Measurements from ENCODE around the gene APOL6. TPM values are rescaled to one million over a fixed set of nuclear protein-coding genes. Genes with fewer than 3 reads are reported as not detected.

Gene APOL6
- total RNA-seq, 2 experiments from 2014 or later = 54.9 to 55.8 TPM

DNA sequence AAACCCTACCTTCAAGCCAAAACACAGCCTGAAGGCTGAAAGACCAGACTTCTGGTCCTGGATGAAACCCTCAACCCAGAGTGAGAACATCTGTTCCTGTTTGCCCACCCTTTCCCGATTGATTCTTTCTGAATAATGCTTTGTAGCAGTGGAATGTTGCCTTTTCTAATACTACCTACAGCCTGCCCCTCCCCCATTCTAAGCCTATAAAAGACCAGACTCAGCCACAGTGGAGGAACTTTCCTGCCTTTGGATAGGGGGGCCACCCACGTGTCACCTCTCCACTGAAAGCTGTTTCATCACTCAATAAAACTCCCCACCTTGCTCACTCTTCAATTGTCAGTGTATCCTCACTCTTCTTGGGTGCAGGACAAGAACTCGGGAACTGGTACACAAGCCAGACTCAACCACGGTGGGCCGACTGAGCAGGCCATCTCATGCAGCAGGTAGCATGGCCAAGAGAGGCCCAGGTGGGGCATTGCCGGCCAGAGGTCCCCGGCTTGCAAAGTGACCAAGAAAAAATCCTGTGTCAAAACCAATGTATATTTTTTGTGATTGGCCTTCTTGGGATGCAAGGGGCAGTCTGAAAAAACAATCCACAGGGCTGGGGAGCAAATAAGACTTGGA is 6.6 kb upstream of the APOL6 start:
- H3K36me3 Mint-ChIP-seq = no peaks in the 10 kb centered on the region
- no peak overlapping the region for H3K4me3 Mint-ChIP-seq
- H3K4me1 Mint-ChIP-seq = peaks cover 11% of the 10 kb centered on the region
- no peaks in the 10 kb centered on the region for H3K9me3 Mint-ChIP-seq
- H3K27me3 Mint-ChIP-seq = no peaks in the 10 kb centered on the region
- DNase-seq = no peak
- H3K27ac Mint-ChIP-seq = peak overlapping the region; percentile 11

DNA sequence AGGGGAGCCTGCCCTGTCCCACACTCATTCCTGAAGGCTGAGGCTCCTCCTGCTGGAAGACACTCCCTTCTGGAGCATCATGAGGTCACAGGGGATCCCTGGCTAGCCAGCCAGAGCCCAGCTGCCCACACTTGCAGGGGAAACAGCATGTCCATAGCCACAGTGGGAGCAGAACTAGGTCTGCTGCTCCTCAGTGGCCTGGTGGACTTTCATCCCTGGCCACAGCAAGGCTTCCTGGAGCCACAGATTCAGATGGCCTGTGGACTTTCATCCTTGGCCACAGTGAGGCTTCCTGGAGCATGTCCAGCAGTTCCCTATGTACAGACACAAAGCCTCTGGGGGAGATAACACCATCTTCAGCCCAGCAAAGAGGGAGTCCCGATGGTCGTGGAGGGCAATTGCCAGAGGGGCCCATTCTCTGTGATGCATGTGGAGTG is 5.9 kb upstream of the APOL6 start:
- Mint-ChIP-seq H3K9me3 (no peaks in the 10 kb centered on the region), H3K27ac (no peak overlapping the region), H3K27me3 (no peaks in the 10 kb centered on the region), H3K4me1 (peaks cover 18% of the 10 kb centered on the region), H3K36me3 (no peaks in the 10 kb centered on the region), H3K4me3 (no peak overlapping the region)
- no peak for DNase-seq

DNA sequence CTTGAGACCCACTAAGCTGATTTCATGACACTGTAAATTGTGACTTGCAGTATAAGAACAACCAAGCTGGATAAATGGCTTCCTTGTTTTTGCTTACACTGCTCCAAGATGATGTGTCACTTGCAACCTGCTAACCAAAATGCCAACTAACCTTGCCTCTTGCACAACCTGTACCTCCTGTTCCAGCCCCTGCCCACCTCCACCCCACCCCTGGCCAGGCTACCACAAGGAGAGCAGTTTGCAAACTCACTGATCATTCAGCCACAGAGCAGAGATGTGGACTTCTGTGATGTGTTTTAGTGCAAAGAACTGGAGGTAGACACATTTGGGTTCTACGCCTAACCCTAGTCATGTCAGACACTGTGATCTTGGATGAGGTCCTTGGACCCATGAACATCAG is 4.3 kb upstream of the APOL6 start:
- H3K36me3 Mint-ChIP-seq = peaks cover 6% of the 10 kb centered on the region
- no peak overlapping the region for H3K27ac Mint-ChIP-seq
- no peaks in the 10 kb centered on the region for H3K27me3 Mint-ChIP-seq
- H3K4me3 Mint-ChIP-seq = no peak overlapping the region
- peaks cover 26% of the 10 kb centered on the region for H3K4me1 Mint-ChIP-seq
- no peak for DNase-seq
- no peaks in the 10 kb centered on the region for H3K9me3 Mint-ChIP-seq

DNA sequence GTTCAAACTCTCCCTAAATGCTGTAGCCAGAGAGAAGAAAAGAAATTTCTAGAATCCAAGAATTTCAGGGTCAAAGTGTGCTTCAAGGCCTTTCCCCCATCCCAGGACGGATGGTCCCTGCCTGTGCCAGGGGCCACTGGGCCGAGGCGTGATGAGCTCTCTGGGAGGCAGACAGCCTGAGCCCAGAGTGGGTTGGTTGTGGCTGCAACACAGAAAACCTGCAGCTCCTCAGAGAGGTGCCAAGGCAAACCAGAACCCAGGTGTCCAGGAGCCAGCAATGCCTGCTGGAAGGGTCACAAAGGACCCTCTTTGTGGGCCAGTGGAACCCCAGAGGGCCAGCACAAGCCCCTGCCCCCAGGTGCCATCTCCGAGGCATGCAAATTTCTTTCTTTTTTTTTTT is 2.6 kb upstream of the APOL6 start:
- peaks cover 35% of the 10 kb centered on the region for H3K4me1 Mint-ChIP-seq
- H3K36me3 Mint-ChIP-seq = peaks cover 21% of the 10 kb centered on the region
- no peak for DNase-seq
- H3K4me3 Mint-ChIP-seq = no peak overlapping the region
- no peaks in the 10 kb centered on the region for H3K9me3 Mint-ChIP-seq
- H3K27ac Mint-ChIP-seq = no peak overlapping the region
- no peaks in the 10 kb centered on the region for H3K27me3 Mint-ChIP-seq

DNA sequence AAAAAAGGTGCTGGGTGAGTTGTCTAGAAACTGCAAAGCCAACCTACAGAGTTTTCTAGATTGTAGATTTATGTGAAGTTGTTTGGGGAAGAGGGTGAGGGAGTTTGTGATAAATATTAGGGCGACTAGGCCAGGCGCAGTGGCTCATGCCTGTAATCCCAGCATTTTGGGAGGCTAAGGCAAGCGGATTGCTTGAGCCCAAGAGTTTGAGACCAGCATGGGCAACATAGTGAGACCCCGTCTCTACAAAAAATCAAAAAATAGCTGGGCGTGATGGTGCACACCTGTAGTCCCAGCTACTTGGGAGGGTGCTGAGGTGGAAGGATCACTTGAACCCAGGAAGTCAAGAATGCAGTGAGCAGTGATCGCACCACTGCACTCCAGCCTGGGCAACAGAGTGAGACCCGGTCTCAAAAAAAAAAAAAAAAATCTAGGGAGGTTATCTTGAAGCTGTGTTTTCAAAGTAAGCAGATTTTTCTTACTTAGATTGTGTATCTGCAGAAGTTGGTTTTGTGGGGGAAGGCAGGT is 844 bp downstream of the APOL6 start:
- H3K4me1 Mint-ChIP-seq = peaks cover 41% of the 10 kb centered on the region
- peak overlapping the region; percentile 100 for H3K27ac Mint-ChIP-seq
- H3K27me3 Mint-ChIP-seq = no peaks in the 10 kb centered on the region
- peaks cover 51% of the 10 kb centered on the region for H3K36me3 Mint-ChIP-seq
- peak overlapping the region; percentile 100 for H3K4me3 Mint-ChIP-seq
- DNase-seq = no peak
- peaks cover 5% of the 10 kb centered on the region for H3K9me3 Mint-ChIP-seq

DNA sequence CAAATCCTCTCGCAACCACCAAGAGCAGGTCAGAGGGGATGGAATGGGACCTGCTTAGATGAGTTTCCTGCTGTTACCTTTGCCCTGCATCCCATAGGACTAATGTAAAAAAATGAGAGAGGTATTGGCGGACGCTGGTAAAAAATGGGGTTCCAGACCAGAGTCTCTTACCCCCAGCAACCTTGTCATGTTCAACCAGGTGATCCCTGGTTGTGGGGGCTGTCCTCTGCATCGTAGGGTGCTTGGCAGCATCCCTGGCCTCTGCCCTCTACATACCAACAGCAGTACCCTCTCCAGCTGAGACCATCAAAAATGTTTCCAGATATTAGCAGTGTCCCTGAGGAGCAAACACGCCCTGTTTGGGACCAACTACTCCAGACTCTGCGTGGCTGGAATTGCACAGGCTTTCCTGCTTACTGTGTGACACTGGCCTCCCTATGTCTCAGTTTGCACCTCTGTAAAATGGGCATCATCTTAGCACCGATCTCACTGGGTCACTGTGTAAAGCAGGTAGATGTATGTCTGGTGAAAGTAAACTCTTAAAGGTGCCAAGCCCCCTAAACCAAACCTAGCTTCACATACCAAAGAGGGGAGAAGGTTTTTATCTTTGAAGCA is 1.5 kb downstream of the APOL6 start:
- peaks cover 5% of the 10 kb centered on the region for H3K9me3 Mint-ChIP-seq
- no peak for DNase-seq
- peak overlapping the region; percentile 100 for H3K27ac Mint-ChIP-seq
- H3K27me3 Mint-ChIP-seq = no peaks in the 10 kb centered on the region
- peak overlapping the region; percentile 100 for H3K4me3 Mint-ChIP-seq
- H3K36me3 Mint-ChIP-seq = peaks cover 56% of the 10 kb centered on the region
- H3K4me1 Mint-ChIP-seq = peaks cover 46% of the 10 kb centered on the region

DNA sequence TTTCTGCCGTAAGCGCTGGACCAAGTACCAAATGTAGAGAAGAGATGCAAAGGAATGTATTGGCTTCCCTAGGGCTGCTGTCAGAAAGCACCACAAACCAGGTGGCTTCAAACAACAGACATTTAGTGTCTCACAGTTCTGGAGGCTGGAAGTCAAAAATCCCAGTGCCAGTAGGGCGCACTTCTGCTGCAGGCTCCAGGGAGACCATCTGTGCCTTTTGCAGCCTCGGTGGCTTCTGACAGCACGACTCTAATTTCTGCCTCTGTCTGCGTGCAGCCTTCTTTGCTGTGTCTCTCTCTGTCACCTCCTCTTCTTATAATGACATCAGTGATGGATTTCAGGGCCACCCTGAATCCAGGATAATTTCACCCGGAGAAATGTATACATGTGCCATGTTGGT is 2.8 kb downstream of the APOL6 start:
- H3K27me3 Mint-ChIP-seq = no peaks in the 10 kb centered on the region
- H3K27ac Mint-ChIP-seq = peak overlapping the region; percentile 78
- peaks cover 53% of the 10 kb centered on the region for H3K4me1 Mint-ChIP-seq
- no peak for DNase-seq
- peak overlapping the region; percentile 57 for H3K4me3 Mint-ChIP-seq
- peaks cover 68% of the 10 kb centered on the region for H3K36me3 Mint-ChIP-seq
- H3K9me3 Mint-ChIP-seq = peaks cover 9% of the 10 kb centered on the region

DNA sequence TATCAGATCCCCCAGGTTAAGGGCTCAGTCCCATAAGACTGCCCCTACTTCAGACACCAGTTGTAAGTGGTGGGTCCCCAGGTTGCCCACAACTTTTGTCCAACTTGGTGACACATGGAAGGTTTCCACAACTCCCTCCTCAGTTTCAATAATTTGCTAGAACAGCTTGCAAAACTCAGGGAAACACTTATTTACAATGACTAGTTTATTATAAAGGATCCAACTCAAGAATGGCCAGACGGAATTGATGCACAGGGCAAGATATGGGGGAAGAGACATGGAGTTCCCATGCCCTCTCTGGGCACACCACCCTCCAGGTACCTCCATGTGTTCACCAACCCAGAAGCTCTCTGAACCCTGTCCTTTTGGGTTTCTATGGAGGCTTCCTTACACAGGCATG is 5.6 kb downstream of the APOL6 start:
- no peak for DNase-seq
- H3K27ac Mint-ChIP-seq = no peak overlapping the region
- H3K27me3 Mint-ChIP-seq = no peaks in the 10 kb centered on the region
- H3K4me1 Mint-ChIP-seq = peaks cover 55% of the 10 kb centered on the region
- peaks cover 91% of the 10 kb centered on the region for H3K36me3 Mint-ChIP-seq
- no peak overlapping the region for H3K4me3 Mint-ChIP-seq
- peaks cover 19% of the 10 kb centered on the region for H3K9me3 Mint-ChIP-seq

DNA sequence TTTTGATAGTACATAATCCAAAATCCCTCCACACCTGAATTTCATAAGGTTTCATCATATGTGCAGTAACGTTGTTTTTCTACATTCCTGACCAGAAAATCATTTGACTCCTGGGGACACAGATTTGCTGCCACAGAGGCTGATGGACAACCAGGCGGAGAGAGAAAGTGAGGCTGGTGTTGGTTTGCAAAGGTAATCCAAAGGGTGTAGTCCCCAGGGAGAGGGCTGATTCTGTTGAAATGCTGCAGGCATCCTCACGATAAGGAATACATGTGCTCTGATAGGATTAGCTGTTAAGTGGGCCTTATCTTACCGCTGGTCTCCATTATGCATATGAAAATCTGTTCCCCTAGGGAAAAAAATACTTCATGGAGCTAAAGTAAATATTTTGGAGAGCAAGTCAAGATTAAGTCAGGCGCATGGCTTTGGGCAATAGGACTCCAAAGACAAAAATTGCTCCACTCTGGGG is 8.1 kb downstream of the APOL6 start:
- Mint-ChIP-seq H3K27me3 (no peaks in the 10 kb centered on the region), H3K36me3 (peaks cover 92% of the 10 kb centered on the region), H3K9me3 (peaks cover 22% of the 10 kb centered on the region), H3K4me1 (peaks cover 64% of the 10 kb centered on the region), H3K4me3 (no peak overlapping the region), H3K27ac (peak overlapping the region; percentile 29)
- DNase-seq = no peak

DNA sequence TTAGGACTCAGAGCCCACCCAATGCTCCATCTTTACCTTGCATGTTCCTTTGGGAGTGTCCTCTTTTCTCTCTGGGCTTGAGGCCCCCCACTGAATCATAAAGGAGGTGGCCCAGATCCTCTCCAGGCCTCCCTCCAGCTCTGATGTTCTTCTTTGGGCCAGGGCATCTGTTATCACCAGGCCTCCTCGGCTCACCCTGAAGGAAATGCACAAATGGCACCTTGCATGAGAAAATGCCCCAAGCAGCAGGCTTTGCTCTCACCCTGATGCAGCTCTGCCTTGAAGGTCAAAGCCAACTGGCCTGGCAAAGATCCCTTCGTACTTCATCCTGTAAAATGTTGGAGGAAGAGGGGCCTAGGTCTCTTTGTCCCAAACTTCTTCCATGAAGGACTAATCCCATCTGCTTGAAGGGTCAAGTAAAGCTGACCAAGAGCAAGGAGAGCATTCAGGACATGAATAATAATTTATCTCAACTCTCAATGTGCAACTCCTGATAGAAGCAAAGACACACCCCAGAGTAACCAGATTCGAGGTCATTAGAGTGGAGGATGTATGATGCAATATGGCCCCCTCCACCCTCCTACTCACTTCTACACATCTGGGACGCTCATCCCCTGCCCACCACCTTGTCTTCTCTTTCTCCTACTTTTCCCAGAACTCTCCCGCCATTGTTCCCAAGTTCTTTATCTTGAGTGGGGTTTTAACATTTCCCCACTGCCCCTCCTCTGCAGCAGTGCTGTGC is 9.5 kb downstream of the APOL6 start:
- Mint-ChIP-seq H3K9me3 (peaks cover 20% of the 10 kb centered on the region), H3K27me3 (no peaks in the 10 kb centered on the region), H3K27ac (peak overlapping the region; percentile 84), H3K4me3 (peak overlapping the region; percentile 22), H3K36me3 (peaks cover 94% of the 10 kb centered on the region), H3K4me1 (peaks cover 78% of the 10 kb centered on the region)
- DNase-seq = no peak

DNA sequence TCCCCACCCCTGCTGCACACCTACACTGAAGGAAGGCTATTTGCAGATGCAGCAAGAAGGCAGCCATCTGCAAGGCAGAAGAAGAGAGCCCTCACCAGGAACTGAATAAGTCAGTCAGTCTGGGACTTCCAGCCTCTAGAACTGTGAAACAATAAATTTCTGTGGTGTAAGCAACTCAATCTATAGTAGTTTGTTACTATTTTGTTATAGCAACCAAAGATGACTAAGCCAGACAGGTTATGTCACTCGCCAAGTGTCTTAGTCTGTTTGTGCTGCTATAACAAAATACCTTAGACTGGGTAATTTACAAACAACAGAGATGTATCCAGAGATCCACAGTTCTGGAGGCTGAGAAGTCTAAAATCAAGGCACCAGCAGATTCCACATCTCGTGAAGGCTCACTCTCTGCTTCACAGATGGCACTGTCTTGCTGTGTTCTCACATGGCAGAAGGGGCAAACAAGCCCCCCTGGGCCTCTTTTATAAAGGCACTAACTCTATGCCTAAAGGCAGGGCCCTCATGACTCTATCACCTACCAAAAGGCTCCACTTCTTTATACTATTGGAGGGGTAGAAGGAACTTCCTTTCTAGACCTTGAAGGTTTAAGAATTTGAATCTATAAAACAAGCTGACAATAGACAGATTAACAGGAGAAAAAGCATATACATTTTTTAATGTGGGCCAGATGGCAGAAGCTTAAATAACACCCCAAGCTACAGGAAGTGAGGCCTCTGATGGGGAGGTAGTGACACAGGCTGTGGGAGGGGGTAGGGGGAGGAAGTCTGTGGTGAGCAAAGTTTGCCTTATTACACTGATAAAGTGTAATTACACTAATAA is 12.3 kb downstream of the APOL6 start:
- peaks cover 69% of the 10 kb centered on the region for H3K4me1 Mint-ChIP-seq
- peaks cover 89% of the 10 kb centered on the region for H3K36me3 Mint-ChIP-seq
- no peaks in the 10 kb centered on the region for H3K27me3 Mint-ChIP-seq
- peak; percentile 27 for DNase-seq
- H3K27ac Mint-ChIP-seq = peak overlapping the region; percentile 92
- peak overlapping the region; percentile 30 for H3K4me3 Mint-ChIP-seq
- peaks cover 28% of the 10 kb centered on the region for H3K9me3 Mint-ChIP-seq

DNA sequence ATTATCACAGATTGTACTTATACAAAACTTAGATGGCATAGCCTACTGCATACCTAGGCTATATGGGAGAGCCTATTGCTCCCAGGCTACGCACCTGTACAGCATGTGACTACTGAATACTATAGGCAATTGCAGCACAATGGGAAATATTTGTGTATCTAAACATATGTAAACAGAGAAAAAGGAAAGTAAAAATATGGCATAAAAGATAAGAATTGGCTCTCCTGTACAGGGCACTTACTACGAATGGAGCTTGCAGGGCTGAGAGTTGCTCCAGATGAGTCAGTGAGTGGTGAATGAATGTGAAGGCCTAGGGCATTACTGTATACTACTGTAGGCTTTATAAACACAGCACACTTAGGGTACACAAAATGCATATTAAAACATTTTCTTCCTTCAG is 13.2 kb downstream of the APOL6 start:
- peaks cover 63% of the 10 kb centered on the region for H3K4me1 Mint-ChIP-seq

DNA sequence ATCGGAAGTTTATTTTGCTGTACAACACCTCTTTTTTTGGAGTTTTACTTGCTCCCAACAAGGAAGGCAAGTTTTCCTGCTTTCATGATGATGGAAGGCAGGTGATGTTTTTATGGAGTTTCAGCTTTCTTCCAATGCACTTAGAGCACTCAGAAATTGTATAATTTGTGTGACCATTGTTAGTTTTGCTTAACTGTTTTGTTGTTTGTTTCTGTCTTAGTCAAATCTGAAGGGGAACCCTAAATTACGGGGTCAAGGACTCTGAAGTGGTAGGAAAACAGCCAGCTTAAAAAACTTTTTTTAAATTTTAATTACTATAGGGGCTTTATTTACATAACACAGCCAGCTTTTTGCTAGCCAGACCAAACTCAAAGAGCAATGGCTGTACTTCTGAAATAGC is 14.7 kb downstream of the APOL6 start:
- peaks cover 84% of the 10 kb centered on the region for H3K36me3 Mint-ChIP-seq
- no peaks in the 10 kb centered on the region for H3K27me3 Mint-ChIP-seq
- peaks cover 34% of the 10 kb centered on the region for H3K9me3 Mint-ChIP-seq
- H3K27ac Mint-ChIP-seq = peak overlapping the region; percentile 92
- H3K4me3 Mint-ChIP-seq = no peak overlapping the region
- no peak for DNase-seq
- H3K4me1 Mint-ChIP-seq = peaks cover 56% of the 10 kb centered on the region

More for the DNA sequence above, 13.2 kb downstream of the APOL6 start:
- H3K9me3 Mint-ChIP-seq = peaks cover 27% of the 10 kb centered on the region
- H3K36me3 Mint-ChIP-seq = peaks cover 84% of the 10 kb centered on the region
- peak overlapping the region; percentile 30 for H3K4me3 Mint-ChIP-seq
- H3K27me3 Mint-ChIP-seq = no peaks in the 10 kb centered on the region
- DNase-seq = no peak
- peak overlapping the region; percentile 92 for H3K27ac Mint-ChIP-seq

DNA sequence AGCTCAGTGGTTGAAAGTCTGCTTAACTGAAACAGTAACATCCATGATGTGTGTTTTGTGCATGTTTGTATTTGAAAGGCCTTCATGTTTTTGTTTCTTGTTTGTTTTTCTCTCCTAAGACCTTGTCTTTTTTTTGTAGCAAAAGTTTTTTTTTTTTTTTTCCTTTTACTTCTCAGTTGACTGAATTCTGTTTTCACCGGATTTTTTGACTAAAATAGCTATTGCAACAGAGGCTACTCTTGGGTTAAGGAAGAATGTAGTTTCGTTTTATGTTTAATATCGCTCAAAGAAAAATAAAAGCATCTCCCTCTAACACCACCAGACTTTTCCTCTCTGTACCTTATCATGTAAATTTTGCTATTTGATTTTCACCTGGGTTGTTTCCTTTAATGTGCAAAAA is 15.1 kb downstream of the APOL6 start:
- Mint-ChIP-seq H3K4me3 (peak overlapping the region; percentile 25), H3K4me1 (peaks cover 52% of the 10 kb centered on the region), H3K27ac (peak overlapping the region; percentile 58), H3K9me3 (peaks cover 33% of the 10 kb centered on the region), H3K36me3 (peaks cover 84% of the 10 kb centered on the region), H3K27me3 (no peaks in the 10 kb centered on the region)
- no peak for DNase-seq
